Measurements from ENCODE around the gene PAX8.

DNA sequence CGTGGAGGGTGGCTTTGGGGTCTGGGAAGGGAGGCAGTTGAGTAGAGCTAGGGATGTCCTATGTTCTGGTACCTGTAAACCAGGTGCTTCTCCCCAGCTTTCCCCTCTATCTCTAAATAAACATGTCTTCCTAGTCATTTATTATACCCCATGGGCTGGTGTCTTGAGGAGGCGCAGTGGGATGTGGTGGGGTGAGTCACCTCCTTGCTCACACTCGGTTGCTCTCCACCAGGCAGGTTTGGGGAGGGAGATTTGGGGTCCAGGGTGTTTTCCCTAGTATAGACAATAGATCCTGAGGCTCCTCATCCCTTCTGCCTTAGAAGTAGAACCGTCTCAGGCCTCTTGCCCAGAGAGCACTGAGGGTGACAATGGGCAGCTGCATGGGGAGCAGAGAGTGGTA is 99.8 kb downstream of the PAX8 start:
- TF ChIP-seq POLR2A (IDR thresholded peaks at IDR 0.05), result no peak
- TF ChIP-seq, protein P1, sequence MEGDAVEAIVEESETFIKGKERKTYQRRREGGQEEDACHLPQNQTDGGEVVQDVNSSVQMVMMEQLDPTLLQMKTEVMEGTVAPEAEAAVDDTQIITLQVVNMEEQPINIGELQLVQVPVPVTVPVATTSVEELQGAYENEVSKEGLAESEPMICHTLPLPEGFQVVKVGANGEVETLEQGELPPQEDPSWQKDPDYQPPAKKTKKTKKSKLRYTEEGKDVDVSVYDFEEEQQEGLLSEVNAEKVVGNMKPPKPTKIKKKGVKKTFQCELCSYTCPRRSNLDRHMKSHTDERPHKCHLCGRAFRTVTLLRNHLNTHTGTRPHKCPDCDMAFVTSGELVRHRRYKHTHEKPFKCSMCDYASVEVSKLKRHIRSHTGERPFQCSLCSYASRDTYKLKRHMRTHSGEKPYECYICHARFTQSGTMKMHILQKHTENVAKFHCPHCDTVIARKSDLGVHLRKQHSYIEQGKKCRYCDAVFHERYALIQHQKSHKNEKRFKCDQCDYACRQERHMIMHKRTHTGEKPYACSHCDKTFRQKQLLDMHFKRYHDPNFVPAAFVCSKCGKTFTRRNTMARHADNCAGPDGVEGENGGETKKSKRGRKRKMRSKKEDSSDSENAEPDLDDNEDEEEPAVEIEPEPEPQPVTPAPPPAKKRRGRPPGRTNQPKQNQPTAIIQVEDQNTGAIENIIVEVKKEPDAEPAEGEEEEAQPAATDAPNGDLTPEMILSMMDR (IDR thresholded peaks at IDR 0.05), result no peak
- no peak for TF ChIP-seq POLR2AphosphoS5 (IDR thresholded peaks at IDR 0.05)
- TF ChIP-seq EP300 (IDR thresholded peaks at IDR 0.05), result no peak

Data from gastroesophageal sphincter (tissue), 3 donors.